H9 (cell line): ENCODE measurements around the gene SOHLH1. TPM values are rescaled to one million over a fixed set of nuclear protein-coding genes. Genes with fewer than 3 reads are reported as not detected.

Experiments used
- DNase-seq: peaks from one replicate; pipeline ENCODE4 v3.0.0-alpha.2; 2017
- H2AFZ ChIP-seq: one replicate; pipeline ENCODE4 v1.6.1; 2013; ENCODE audit warnings: mild to moderate bottlenecking, low read length, control low read depth, moderate library complexity
- H2AK5ac ChIP-seq: 2 replicates; pipeline ENCODE4 v1.6.1; 2013; ENCODE audit warnings: low read length, control low read depth, mixed read lengths; ENCODE audit not compliant: insufficient read length
- H2BK120ac ChIP-seq: one replicate; pipeline ENCODE4 v1.6.1; 2013; ENCODE audit warnings: low read depth, mild to moderate bottlenecking, low read length, control low read depth, inconsistent platforms; ENCODE audit not compliant: poor library complexity, severe bottlenecking
- H2BK12ac ChIP-seq: 2 replicates; pipeline ENCODE4 v1.6.1; 2013; ENCODE audit warnings: low read length, control low read depth, mixed read lengths, low read depth; ENCODE audit not compliant: insufficient read length
- H2BK15ac ChIP-seq: 2 replicates; pipeline ENCODE4 v1.6.1; 2013; ENCODE audit warnings: low read depth, low read length, control low read depth
- H2BK20ac ChIP-seq: one replicate; pipeline ENCODE4 v1.6.1; 2013; ENCODE audit warnings: low read depth, mild to moderate bottlenecking, low read length, control low read depth, inconsistent platforms; ENCODE audit not compliant: poor library complexity, severe bottlenecking
- H2BK5ac ChIP-seq: 2 replicates; pipeline ENCODE4 v1.6.1; 2013; ENCODE audit warnings: low read length, control low read depth, mixed read lengths; ENCODE audit not compliant: insufficient read length
- H3K14ac ChIP-seq: 2 replicates; pipeline ENCODE4 v1.6.1; 2013; ENCODE audit warnings: low read length, control low read depth; ENCODE audit not compliant: insufficient read depth
- H3K18ac ChIP-seq: 2 replicates; pipeline ENCODE4 v1.6.1; 2013; ENCODE audit warnings: low read depth, mild to moderate bottlenecking, mixed read lengths, low read length, control low read depth; ENCODE audit not compliant: insufficient read length
- H3K23ac ChIP-seq: 2 replicates; pipeline ENCODE4 v1.6.1; 2013; ENCODE audit warnings: low read length, control low read depth, mixed read lengths, low read depth; ENCODE audit not compliant: insufficient read length
- H3K23me2 ChIP-seq: 2 replicates; pipeline ENCODE4 v1.6.1; 2013; ENCODE audit warnings: low read depth, mild to moderate bottlenecking, mixed read lengths, low read length, control low read depth; ENCODE audit not compliant: insufficient read length, poor library complexity, severe bottlenecking
- H3K27ac ChIP-seq: 2 replicates; pipeline ENCODE4 v1.5.1; 2013; ENCODE audit warnings: low read length, control low read depth, mixed read lengths, low read depth; ENCODE audit not compliant: insufficient read length
- H3K27me3 ChIP-seq: 2 replicates; pipeline ENCODE4 v1.6.1; 2013; ENCODE audit warnings: low read length, control low read depth, inconsistent platforms; ENCODE audit not compliant: insufficient read depth
- H3K4ac ChIP-seq: 2 replicates; pipeline ENCODE4 v1.6.1; 2013; ENCODE audit warnings: low read depth, mild to moderate bottlenecking, control low read depth, inconsistent platforms, low read length, moderate library complexity
- H3K4me1 ChIP-seq: 2 replicates; pipeline ENCODE4 v1.6.1; 2013; ENCODE audit warnings: low read length, control low read depth, inconsistent platforms; ENCODE audit not compliant: insufficient read depth
- H3K4me2 ChIP-seq: 2 replicates; pipeline ENCODE4 v1.6.1; 2013; ENCODE audit warnings: low read length, control low read depth, mixed read lengths; ENCODE audit not compliant: insufficient read length, insufficient read depth
- H3K56ac ChIP-seq: 2 replicates; pipeline ENCODE4 v1.6.1; 2013; ENCODE audit warnings: low read depth, mild to moderate bottlenecking, mixed read lengths, low read length, control low read depth; ENCODE audit not compliant: insufficient read length
- H3K79me1 ChIP-seq: 2 replicates; pipeline ENCODE4 v1.6.1; 2013; ENCODE audit warnings: low read depth, mild to moderate bottlenecking, moderate library complexity, low read length, control low read depth, inconsistent platforms; ENCODE audit not compliant: insufficient read depth, poor library complexity, severe bottlenecking
- H3K79me2 ChIP-seq: 2 replicates; pipeline ENCODE4 v1.6.1; 2013; ENCODE audit warnings: low read length, control low read depth, inconsistent platforms; ENCODE audit not compliant: insufficient read depth
- H3K9ac ChIP-seq: 2 replicates; pipeline ENCODE4 v1.6.1; 2013; ENCODE audit warnings: low read length, control low read depth, mixed read lengths; ENCODE audit not compliant: insufficient read length; ENCODE audit errors: extremely low read depth
- H3K9me3 ChIP-seq: one replicate; pipeline ENCODE4 v1.6.1; 2013; ENCODE audit warnings: low read depth, low read length, inconsistent platforms; ENCODE audit not compliant: control insufficient read depth
- H3T11ph ChIP-seq: one replicate; pipeline ENCODE4 v1.6.1; 2013; ENCODE audit warnings: mild to moderate bottlenecking, low read length, control low read depth, inconsistent platforms
- H4K20me1 ChIP-seq: one replicate; pipeline ENCODE4 v1.6.1; 2013; ENCODE audit not compliant: control insufficient read depth, insufficient read length, insufficient read depth
- H4K5ac ChIP-seq: 2 replicates; pipeline ENCODE4 v1.6.1; 2013; ENCODE audit warnings: low read depth, mild to moderate bottlenecking, mixed read lengths, low read length, control low read depth; ENCODE audit not compliant: insufficient read length
- H4K8ac ChIP-seq: replicated peaks from 2 replicates; pipeline ENCODE4 v1.6.1; 2013; ENCODE audit warnings: low read length, control low read depth, mixed read lengths, low read depth; ENCODE audit not compliant: insufficient read length
- H4K91ac ChIP-seq: 2 replicates; pipeline ENCODE4 v1.6.1; 2013; ENCODE audit warnings: low read depth, mild to moderate bottlenecking, moderate library complexity, mixed read lengths, low read length, control low read depth; ENCODE audit not compliant: insufficient read length
- H3K27ac Mint-ChIP-seq, 3 experiments: 2 replicates in 2 of 3; 3 replicates in 1 of 3; pipeline ENCODE4 v1.8.0; 2020 to 2021; ENCODE audit warnings: mixed read lengths in 3 of 3, mild to moderate bottlenecking in 1 of 3, moderate library complexity in 1 of 3
- H3K27me3 Mint-ChIP-seq: 2 replicates; pipeline ENCODE4 v1.8.0; 2021; ENCODE audit warnings: low read depth, mild to moderate bottlenecking, moderate library complexity, mixed read lengths
- H3K36me3 Mint-ChIP-seq, 3 experiments: 2 replicates in 2 of 3; 3 replicates in 1 of 3; pipeline ENCODE4 v1.8.0; 2020 to 2021; ENCODE audit warnings: low read depth in 3 of 3, mixed read lengths in 3 of 3; ENCODE audit not compliant: insufficient read depth in 1 of 3
- H3K4me1 Mint-ChIP-seq, 2 experiments: 2 replicates each; pipeline ENCODE4 v1.8.0; 2020; ENCODE audit warnings: mixed read lengths in 2 of 2
- H3K4me3 Mint-ChIP-seq, 2 experiments: 2 replicates in 1 of 2; 3 replicates in 1 of 2; pipeline ENCODE4 v1.8.0; 2020 to 2021; ENCODE audit warnings: mild to moderate bottlenecking in 2 of 2, mixed read lengths in 2 of 2, moderate library complexity in 1 of 2
- H3K9me3 Mint-ChIP-seq, 2 experiments: 2 replicates in 1 of 2; 3 replicates in 1 of 2; pipeline ENCODE4 v1.8.0; 2020; ENCODE audit warnings: mild to moderate bottlenecking in 2 of 2, mixed read lengths in 2 of 2, moderate library complexity in 1 of 2
- WGBS: extraction: QIAGEN DNeasy Blood & Tissue Kit; methylation state at CpG from one replicate; pipeline ENCODE4 v1.1.7; 2013; ENCODE audit warnings: missing lambda C conversion rate, low lambda C conversion rate, mixed read lengths; ENCODE audit not compliant: insufficient read length; ENCODE audit errors: extremely low coverage; 5-methylcytosine and 5-hydroxymethylcytosine counted together
- total RNA-seq: library from RNA; stranded (reverse); gene quantifications from 2 replicates; pipeline ENCODE4 v1.2.1, GENCODE V29; 2021
- TF ChIP-seq, protein P1 (sequence below): fragments of 200-600 bp; sonication (generic); conservative IDR thresholded peaks from 3 replicates; pipeline ENCODE4 v1.8.0; 2021; ENCODE audit warnings: antibody characterized with exemption, mild to moderate bottlenecking

The SOHLH1 gene
- total RNA-seq, 1 experiment from 2014 or later, result not detected

DNA sequence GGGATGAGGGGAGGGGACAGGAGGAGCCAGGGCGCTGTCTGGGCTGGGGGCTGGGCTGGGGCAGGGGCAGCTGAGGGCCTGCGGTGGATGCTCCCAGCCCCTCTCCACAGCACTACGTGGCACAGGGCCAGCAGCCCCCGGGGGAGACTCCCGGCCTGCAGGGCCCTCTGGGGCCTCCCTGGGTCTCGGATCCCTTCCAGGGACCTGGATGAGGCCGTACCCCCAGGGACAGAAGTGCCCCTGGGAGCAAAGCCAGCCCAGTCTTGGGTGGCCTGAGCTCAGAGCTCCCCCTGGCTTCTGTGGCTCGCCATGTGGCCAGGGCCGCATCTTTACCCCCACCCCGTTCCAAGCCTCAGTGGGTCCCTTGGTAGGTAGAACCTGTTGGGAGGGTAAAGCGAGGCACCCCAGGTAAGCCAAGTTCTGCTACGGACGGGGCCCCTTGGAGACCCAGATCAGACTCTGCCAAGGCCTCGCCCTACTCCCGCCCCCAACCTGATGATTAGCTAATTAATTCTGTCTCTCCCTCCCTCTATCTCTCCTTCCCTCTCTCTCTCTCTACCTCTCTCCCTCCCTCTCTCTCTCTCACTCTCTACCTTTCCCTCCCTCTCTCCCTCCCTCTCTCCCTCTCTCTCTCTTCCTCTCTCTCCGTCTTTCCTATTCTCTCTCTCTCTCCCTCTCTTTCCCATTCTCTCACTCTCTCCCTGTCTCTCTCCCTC lies 27.0 kb upstream of the SOHLH1 start:
- H2BK20ac ChIP-seq, result no peak overlapping the region
- TF ChIP-seq, protein P1, sequence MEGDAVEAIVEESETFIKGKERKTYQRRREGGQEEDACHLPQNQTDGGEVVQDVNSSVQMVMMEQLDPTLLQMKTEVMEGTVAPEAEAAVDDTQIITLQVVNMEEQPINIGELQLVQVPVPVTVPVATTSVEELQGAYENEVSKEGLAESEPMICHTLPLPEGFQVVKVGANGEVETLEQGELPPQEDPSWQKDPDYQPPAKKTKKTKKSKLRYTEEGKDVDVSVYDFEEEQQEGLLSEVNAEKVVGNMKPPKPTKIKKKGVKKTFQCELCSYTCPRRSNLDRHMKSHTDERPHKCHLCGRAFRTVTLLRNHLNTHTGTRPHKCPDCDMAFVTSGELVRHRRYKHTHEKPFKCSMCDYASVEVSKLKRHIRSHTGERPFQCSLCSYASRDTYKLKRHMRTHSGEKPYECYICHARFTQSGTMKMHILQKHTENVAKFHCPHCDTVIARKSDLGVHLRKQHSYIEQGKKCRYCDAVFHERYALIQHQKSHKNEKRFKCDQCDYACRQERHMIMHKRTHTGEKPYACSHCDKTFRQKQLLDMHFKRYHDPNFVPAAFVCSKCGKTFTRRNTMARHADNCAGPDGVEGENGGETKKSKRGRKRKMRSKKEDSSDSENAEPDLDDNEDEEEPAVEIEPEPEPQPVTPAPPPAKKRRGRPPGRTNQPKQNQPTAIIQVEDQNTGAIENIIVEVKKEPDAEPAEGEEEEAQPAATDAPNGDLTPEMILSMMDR, result peak; percentile 38; the same call in 2 of the 3 replicates

More for the DNA sequence above, 27.0 kb upstream of the SOHLH1 start:
- Histone ChIP-seq H2AFZ (no peak overlapping the region), H3K18ac (no peak overlapping the region), H3T11ph (no peak overlapping the region), H3K27me3 (0 out of 2 replicates have a peak, but pooled peaks cover 2% of the 10 kb centered on the region), H4K5ac (no peak overlapping the region), H3K27ac (no peak overlapping the region), H2BK15ac (no peak overlapping the region), H4K20me1 (no peaks in the 10 kb centered on the region), H2BK120ac (no peak overlapping the region), H3K56ac (no peak overlapping the region), H3K79me1 (no peaks in the 10 kb centered on the region), H4K91ac (no peak overlapping the region), H3K9me3 (no peaks in the 10 kb centered on the region), H3K23me2 (no peaks in the 10 kb centered on the region), H3K4ac (no peak overlapping the region), H2AK5ac (no peak overlapping the region), H3K9ac (no peak overlapping the region), H3K23ac (no peak overlapping the region), H3K14ac (no peak overlapping the region), H2BK5ac (no peak overlapping the region), H2BK12ac (no peak overlapping the region), H3K79me2 (no peaks in the 10 kb centered on the region), H3K4me2 (no peak overlapping the region), H3K4me1 (no peaks in the 10 kb centered on the region; the same call in 1 of the 2 replicates), H4K8ac (no peak overlapping the region)
- 100% methylated on average over 1 of the region's 16 CpGs for WGBS
- peaks cover 14 to 17% of the 10 kb centered on the region in 2 experiments for H3K4me1 Mint-ChIP-seq
- peaks cover 7% of the 10 kb centered on the region for H3K27me3 Mint-ChIP-seq
- peaks cover 3 to 9% (median 6%) of the 10 kb centered on the region in 3 experiments for H3K36me3 Mint-ChIP-seq
- H3K9me3 Mint-ChIP-seq, result peaks cover 8% of the 10 kb centered on the region in 2 experiments
- no peak for DNase-seq
- H3K27ac Mint-ChIP-seq, result no peak overlapping the region
- H3K4me3 Mint-ChIP-seq, result no peak overlapping the region
